ENCODE results near the gene PGAP1. TPM values are rescaled to one million over a fixed set of nuclear protein-coding genes. Genes with fewer than 3 reads are reported as not detected.

PGAP1 gene
- total RNA-seq, 1 experiment from 2014 or later, result 7.1 TPM

DNA sequence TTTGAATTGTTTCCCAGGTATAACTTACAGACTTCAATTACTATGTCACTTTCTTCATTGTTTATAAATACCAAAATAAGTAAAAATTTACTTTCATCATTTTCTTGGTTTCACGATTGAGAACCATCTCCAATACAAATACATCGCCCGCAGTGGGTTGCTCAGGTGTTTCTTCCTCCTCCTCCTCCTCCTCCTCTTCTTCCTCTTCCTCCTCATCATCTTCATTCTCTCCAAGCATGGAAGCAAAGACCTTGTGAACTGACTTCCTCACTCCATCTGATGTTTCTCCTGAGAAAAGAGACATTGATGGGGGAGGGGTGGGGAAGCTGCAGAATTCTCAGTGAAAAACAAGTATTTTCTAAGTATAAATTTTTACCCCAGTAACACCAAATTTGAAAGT lies 133.6 kb downstream of the PGAP1 start:
- no peaks in the 10 kb centered on the region for H4K20me1 ChIP-seq (ENCODE audit: insufficient read depth)
- no peak for ATAC-seq
- ChIA-PET RAD21 (ENCODE audit: low non-redundant PET in 1 of 2, low total read pairs in 2 of 2, uncharacterized antibody in 2 of 2, unreplicated experiment in 2 of 2) (no interaction called here), CTCF (no interaction called here), POLR2A (no interaction called here)
- no peaks in the 10 kb centered on the region for H3K27me3 ChIP-seq (ENCODE audit: insufficient read depth, low read length)
- no peaks in the 10 kb centered on the region for H3K9me3 ChIP-seq (ENCODE audit: control insufficient read depth in 1 of 2, insufficient read depth in 1 of 2, low read depth in 1 of 2, low read length in 2 of 2)
- no peak overlapping the region for H3K4me3 ChIP-seq (replicated peaks in 1 of 2; ENCODE audit: low read depth in 1 of 2, low read length in 2 of 2)
- DNase-seq (ENCODE audit: low read depth, low spot score), result no peak
- TF ChIP-seq POLR2AphosphoS5 (IDR thresholded peaks at IDR 0.05; ENCODE audit: low read depth, low read length) (no peak), ZNF274 (IDR thresholded peaks at IDR 0.05; ENCODE audit: low read depth, low read length) (no peak), JUND (IDR thresholded peaks at IDR 0.05) (no peak), ELF1 (IDR thresholded peaks at IDR 0.05; ENCODE audit: borderline replicate concordance, low read depth) (no peak)
- TF ChIP-seq, protein P1, sequence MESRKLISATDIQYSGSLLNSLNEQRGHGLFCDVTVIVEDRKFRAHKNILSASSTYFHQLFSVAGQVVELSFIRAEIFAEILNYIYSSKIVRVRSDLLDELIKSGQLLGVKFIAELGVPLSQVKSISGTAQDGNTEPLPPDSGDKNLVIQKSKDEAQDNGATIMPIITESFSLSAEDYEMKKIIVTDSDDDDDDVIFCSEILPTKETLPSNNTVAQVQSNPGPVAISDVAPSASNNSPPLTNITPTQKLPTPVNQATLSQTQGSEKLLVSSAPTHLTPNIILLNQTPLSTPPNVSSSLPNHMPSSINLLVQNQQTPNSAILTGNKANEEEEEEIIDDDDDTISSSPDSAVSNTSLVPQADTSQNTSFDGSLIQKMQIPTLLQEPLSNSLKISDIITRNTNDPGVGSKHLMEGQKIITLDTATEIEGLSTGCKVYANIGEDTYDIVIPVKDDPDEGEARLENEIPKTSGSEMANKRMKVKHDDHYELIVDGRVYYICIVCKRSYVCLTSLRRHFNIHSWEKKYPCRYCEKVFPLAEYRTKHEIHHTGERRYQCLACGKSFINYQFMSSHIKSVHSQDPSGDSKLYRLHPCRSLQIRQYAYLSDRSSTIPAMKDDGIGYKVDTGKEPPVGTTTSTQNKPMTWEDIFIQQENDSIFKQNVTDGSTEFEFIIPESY (IDR thresholded peaks at IDR 0.05; ENCODE audit: extremely low read depth, insufficient replicate concordance, low read length), result no peak
- TF ChIP-seq, protein P2, sequence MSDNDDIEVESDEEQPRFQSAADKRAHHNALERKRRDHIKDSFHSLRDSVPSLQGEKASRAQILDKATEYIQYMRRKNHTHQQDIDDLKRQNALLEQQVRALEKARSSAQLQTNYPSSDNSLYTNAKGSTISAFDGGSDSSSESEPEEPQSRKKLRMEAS (IDR thresholded peaks at IDR 0.05), result no peak
- H3K9me2 ChIP-seq (ENCODE audit: insufficient read depth), result no peaks in the 10 kb centered on the region
- intact Hi-C loops (cut with micrococcal nuclease), result no loop called here
- H3K36me3 ChIP-seq (ENCODE audit: control insufficient read depth in 1 of 2, insufficient read depth in 2 of 2, low read length in 2 of 2), result peaks cover 48 to 51% of the 10 kb centered on the region in 2 experiments; a peak in 3 of 4 replicates
- H3K9ac ChIP-seq (ENCODE audit: low read length), result no peak overlapping the region
- H2AFZ ChIP-seq (ENCODE audit: low read depth, low read length, poor library complexity, severe bottlenecking), result no peak overlapping the region
- H3K4me2 ChIP-seq (ENCODE audit: low read length), result no peak overlapping the region
- H3K27ac ChIP-seq (ENCODE audit: low read depth, low read length), result no peak overlapping the region
- no peaks in the 10 kb centered on the region for H3K4me1 ChIP-seq (ENCODE audit: control insufficient read depth in 1 of 2, insufficient read depth in 2 of 2, low read length in 2 of 2)
- peaks cover 29% of the 10 kb centered on the region for H3K79me2 ChIP-seq (ENCODE audit: insufficient read depth, low read length)
- no TSS peak for BruUV-seq (replicated peaks)

DNA sequence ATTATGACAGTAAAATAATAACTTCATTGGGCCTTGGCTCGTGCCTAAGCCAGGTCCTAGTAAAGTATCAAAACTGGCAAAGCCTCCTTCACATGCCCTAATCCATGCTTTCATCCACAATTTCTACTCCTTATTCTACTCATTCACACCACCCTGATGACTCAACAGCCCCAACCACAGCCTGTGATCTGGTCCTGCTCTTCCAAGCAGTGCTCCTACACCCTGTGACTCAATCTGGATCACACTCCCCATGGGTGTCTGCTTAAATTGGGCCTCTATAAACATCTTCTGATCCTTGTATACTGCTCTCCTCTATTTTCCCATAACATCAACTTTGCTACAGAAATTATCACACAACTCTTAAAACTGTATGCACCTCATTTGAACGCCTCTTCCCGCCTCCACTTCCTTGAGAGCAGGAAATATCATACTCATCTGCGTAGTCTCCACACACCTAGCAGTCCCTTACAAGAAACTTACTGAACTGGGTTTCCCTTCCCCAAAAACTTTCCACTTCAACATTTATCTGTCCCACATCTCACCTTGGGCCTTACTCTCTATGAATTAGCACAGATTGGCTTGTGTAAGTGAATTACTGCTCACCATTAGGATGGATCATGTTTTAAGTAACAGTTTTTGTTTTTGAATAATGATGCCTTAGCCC lies 142.9 kb downstream of the PGAP1 start:
- DNase-seq (ENCODE audit: low read depth, low spot score) (no peak), ATAC-seq (peak; percentile 67)
- peaks cover 3% of the 10 kb centered on the region; the same call in 1 of the 2 replicates for H3K79me2 ChIP-seq (ENCODE audit: insufficient read depth, low read length)
- ChIA-PET POLR2A (no interaction called here), RAD21 (ENCODE audit: low non-redundant PET in 1 of 2, low total read pairs in 2 of 2, uncharacterized antibody in 2 of 2, unreplicated experiment in 2 of 2) (no interaction called here), CTCF (no interaction called here)
- BruUV-seq (replicated peaks), result no TSS peak
- peaks cover 36 to 44% of the 10 kb centered on the region in 2 experiments for H3K36me3 ChIP-seq (ENCODE audit: control insufficient read depth in 1 of 2, insufficient read depth in 2 of 2, low read length in 2 of 2)
- no peak overlapping the region for H3K9ac ChIP-seq (ENCODE audit: low read length)
- H3K27me3 ChIP-seq (ENCODE audit: insufficient read depth, low read length), result no peaks in the 10 kb centered on the region
- H3K4me2 ChIP-seq (ENCODE audit: low read length), result no peak overlapping the region
- TF ChIP-seq EZH2phosphoT487 (IDR thresholded peaks at IDR 0.05; ENCODE audit: borderline replicate concordance), result no peak
- TF ChIP-seq FOSL1 (IDR thresholded peaks at IDR 0.05; ENCODE audit: low read depth), result peak; percentile 45
- TF ChIP-seq JUND (IDR thresholded peaks at IDR 0.05), result peak; percentile 54
- TF ChIP-seq YY1 (IDR thresholded peaks at IDR 0.05; ENCODE audit: extremely low read depth, insufficient replicate concordance, low read depth, low read length), result no peak
- no peak for TF ChIP-seq EGR1 (IDR thresholded peaks at IDR 0.05; ENCODE audit: low read depth)
- TF ChIP-seq ZFX (IDR thresholded peaks at IDR 0.05), result no peak
- no peak for TF ChIP-seq POLR2A (IDR thresholded peaks at IDR 0.05; ENCODE audit: borderline replicate concordance, extremely low read depth, insufficient read depth, insufficient read length)
- TF ChIP-seq SRF (IDR thresholded peaks at IDR 0.05; ENCODE audit: low read depth), result no peak
- TF ChIP-seq, protein P1 (IDR thresholded peaks at IDR 0.05; ENCODE audit: extremely low read depth, insufficient replicate concordance, low read length), result no peak
- TF ChIP-seq ELF1 (IDR thresholded peaks at IDR 0.05; ENCODE audit: borderline replicate concordance, low read depth), result no peak
- no peak for TF ChIP-seq CEBPB (IDR thresholded peaks at IDR 0.05; ENCODE audit: low read depth)
- no peak for TF ChIP-seq TCF7L2 (IDR thresholded peaks at IDR 0.05; ENCODE audit: borderline replicate concordance, extremely low read depth, insufficient read depth, insufficient read length)
- TF ChIP-seq ZNF274 (IDR thresholded peaks at IDR 0.05; ENCODE audit: low read depth, low read length), result no peak
- TF ChIP-seq SIN3A (IDR thresholded peaks at IDR 0.05; ENCODE audit: low read depth), result no peak
- no peak for TF ChIP-seq RAD21 (IDR thresholded peaks at IDR 0.05; ENCODE audit: low read depth)
- no peak overlapping the region for H3K4me3 ChIP-seq (replicated peaks in 1 of 2; ENCODE audit: low read depth in 1 of 2, low read length in 2 of 2)
- no peak overlapping the region for H2AFZ ChIP-seq (ENCODE audit: low read depth, low read length, poor library complexity, severe bottlenecking)
- H3K9me3 ChIP-seq (ENCODE audit: control insufficient read depth in 1 of 2, insufficient read depth in 1 of 2, low read depth in 1 of 2, low read length in 2 of 2), result no peaks in the 10 kb centered on the region
- intact Hi-C loops (cut with micrococcal nuclease), result no loop called here
- H4K20me1 ChIP-seq (ENCODE audit: insufficient read depth), result 0 out of 2 replicates have a peak, but pooled peaks cover 3% of the 10 kb centered on the region
- peaks cover 0 to 8% of the 10 kb centered on the region in 2 experiments; a peak in 1 of 4 replicates for H3K4me1 ChIP-seq (ENCODE audit: control insufficient read depth in 1 of 2, insufficient read depth in 2 of 2, low read length in 2 of 2)
- H3K27ac ChIP-seq (ENCODE audit: low read depth, low read length), result no peak overlapping the region
- H3K9me2 ChIP-seq (ENCODE audit: insufficient read depth), result no peaks in the 10 kb centered on the region
